Pancreas (tissue), 10 donors: ENCODE results near the gene ZNF45. TPM values are rescaled to one million over a fixed set of nuclear protein-coding genes. Genes with fewer than 3 reads are reported as not detected.
"Not testable (repeated sequence)": the region's sequence is repeated elsewhere in the genome, so short reads cannot be mapped to it uniquely, and the experiment has no call there.

ENCODE experiments used
- ATAC-seq, 4 donors: fragments of 200-7000 bp; cut with Tn5 transposase; one replicate each; pipeline versions ENCODE4 v1.8.0 to v1.9.1; 2020; ENCODE audit warnings: mild to moderate bottlenecking in 4 of 4, moderate library complexity in 4 of 4
- DNase-seq, 6 donors: peaks; one replicate each; pipeline ENCODE4 v3.0.0-alpha.2; 2020
- FAIRE-seq: peaks from 2 replicates; lab custom pipeline; 2012; peaks lifted over from hg19 to GRCh38; lab: Jason Lieb, UNC
- H3K27ac ChIP-seq, 4 donors: fragments of 200-600 bp; sonication (generic); 1 replicate in 3 of 4; 2 replicates in 1 of 4; pipeline versions ENCODE4 v1.5.0 to v1.8.0; 2020
- H3K27me3 ChIP-seq, 4 donors: fragments of 200-600 bp; one replicate each; pipeline ENCODE4 v1.8.0; 2021
- H3K36me3 ChIP-seq, 3 donors: fragments of 200-600 bp; sonication (generic) in 1 of 3; one replicate each; pipeline versions ENCODE4 v1.5.0 to v1.8.0; 2020 to 2021
- H3K4me1 ChIP-seq, 3 donors: fragments of 200-600 bp; one replicate each; pipeline ENCODE4 v1.8.0; 2021
- H3K4me3 ChIP-seq, 4 donors: fragments of 200-600 bp; sonication (generic) in 2 of 4; one replicate each; pipeline versions ENCODE4 v1.5.0 to v1.8.0; 2020 to 2021
- H3K9me3 ChIP-seq, 4 donors: fragments of 200-600 bp; one replicate each; pipeline ENCODE4 v1.8.0; 2021
- WGBS, 2 donors: extraction: QIAGEN DNeasy Blood & Tissue Kit; methylation state at CpG; one replicate each; pipeline ENCODE4 v1.1.7; 2013; 5-methylcytosine and 5-hydroxymethylcytosine counted together
- intact Hi-C, 3 donors: fragments of 100-400 bp; cut with DNase I; formaldehyde crosslinking; loops; one replicate each; pipeline versions ENCODE4 v1.11.1 to v1.14.2; 2022
- polyA plus RNA-seq, 2 donors: library from polyadenylated mRNA; stranded (reverse); fragments of 200-250 nt; gene quantifications; one replicate each; pipeline ENCODE4 v1.2.3, GENCODE V29; 2013
- total RNA-seq, 6 donors: library from RNA; stranded (reverse); fragmentation: NEBNext Ultra II Directional in 4 of 6; extraction: Animal tissue kit (Norgen Biotek cat#: 25700) in 4 of 6; gene quantifications; one replicate each; pipeline versions ENCODE4 v1.2.1 to v1.2.4, GENCODE V29; 2021 to 2023
- TF ChIP-seq, protein P1 (sequence below), 4 donors: fragments of 200-600 bp; sonication (generic) in 3 of 4; IDR thresholded peaks; one replicate each; pipeline versions ENCODE4 v1.5.0 to v1.8.0; 2021; ENCODE audit warnings: antibody characterized with exemption in 4 of 4
- donor health status: healthy with polysubstance abuse.
- donor health status: DM: no; HTN: no; CAD: no; lungs with moderate emphysema.
- donor health status: DM: no; HTN: no; CAD: no.
- donor health status: control.
- donor health status: control.
- donor health status: Bipolar disorder and iron deficiency.
- donor health status: DM: yes; HTN: yes; CAD: no.
- donor health status: DM: no; HTN: no; CAD: no.
- donor health status: DM: no; HTN: no; CAD: no.
- donor health status: DM: yes; HTN: yes; CAD: no.

ZNF45 gene
- total and polyA plus RNA-seq, 8 donors, result 2.3 to 8.7 (median 4.4) TPM

DNA sequence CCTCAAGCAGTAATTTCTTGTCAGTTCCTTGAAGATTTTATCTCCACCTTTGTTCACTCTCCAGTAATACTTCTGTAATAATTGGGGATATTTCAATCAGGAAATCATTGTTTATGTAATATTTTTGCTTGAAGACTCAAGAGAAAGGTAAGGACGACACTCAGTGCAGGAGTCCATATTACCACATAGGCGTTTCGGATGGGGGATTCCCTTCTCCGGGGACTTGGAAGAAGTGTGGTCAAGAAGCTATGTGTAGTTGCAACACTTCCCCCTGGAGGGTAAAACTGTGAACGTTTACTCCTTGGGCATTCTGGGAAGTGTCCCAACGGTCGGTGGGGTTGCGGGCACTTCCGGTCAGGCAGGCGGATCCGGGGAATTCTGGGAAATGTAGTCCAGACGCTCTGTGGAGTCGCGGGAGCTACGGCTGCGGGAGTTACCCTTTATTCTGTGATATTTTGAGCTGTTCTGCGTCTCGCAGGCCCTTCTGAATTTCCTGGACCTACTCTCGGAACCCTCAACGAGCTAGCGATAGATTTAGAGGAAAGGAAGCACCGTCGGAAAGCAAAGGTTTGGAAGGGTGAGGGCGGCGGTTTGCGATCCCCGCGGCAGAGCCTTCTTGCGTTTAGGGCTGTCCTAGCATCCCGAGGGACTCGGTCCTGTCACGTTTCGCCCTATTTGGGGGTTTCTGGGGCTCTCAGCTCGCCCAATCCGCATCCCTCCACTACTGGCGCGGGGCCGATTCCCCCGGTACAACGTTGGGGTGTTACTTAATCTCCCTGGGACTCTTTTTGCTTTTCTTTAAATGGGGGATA lies 16.0 kb upstream of the ZNF45 start, which contains the start of gene ZNF221:
TSS of gene ZNF221 (plus strand) at position 395 of the 812 bp plus-strand sequence. CDS start 11,499 bp downstream, outside the sequence.
- H3K27me3 ChIP-seq, result no peaks in the 10 kb centered on the region
- ATAC-seq (peak; percentile 99 to 100 (median 100)), DNase-seq (peak; percentile 84 to 93 (median 90)), FAIRE-seq (peak; percentile 73)
- no peaks in the 10 kb centered on the region for H3K4me1 ChIP-seq
- no peaks in the 10 kb centered on the region for H3K36me3 ChIP-seq
- H3K4me3 ChIP-seq, result peak within 1 kb of the TSS; percentile 51 to 82 (median 62)
- WGBS, 2 donors, result 0 to 1% methylated on average over 40 of the region's 40 CpGs
- intact Hi-C loops, result no loop called here
- H3K27ac ChIP-seq, result peak within 1 kb of the TSS in 2 of 4 donors; percentile 25 to 66
- TF ChIP-seq, protein P1, sequence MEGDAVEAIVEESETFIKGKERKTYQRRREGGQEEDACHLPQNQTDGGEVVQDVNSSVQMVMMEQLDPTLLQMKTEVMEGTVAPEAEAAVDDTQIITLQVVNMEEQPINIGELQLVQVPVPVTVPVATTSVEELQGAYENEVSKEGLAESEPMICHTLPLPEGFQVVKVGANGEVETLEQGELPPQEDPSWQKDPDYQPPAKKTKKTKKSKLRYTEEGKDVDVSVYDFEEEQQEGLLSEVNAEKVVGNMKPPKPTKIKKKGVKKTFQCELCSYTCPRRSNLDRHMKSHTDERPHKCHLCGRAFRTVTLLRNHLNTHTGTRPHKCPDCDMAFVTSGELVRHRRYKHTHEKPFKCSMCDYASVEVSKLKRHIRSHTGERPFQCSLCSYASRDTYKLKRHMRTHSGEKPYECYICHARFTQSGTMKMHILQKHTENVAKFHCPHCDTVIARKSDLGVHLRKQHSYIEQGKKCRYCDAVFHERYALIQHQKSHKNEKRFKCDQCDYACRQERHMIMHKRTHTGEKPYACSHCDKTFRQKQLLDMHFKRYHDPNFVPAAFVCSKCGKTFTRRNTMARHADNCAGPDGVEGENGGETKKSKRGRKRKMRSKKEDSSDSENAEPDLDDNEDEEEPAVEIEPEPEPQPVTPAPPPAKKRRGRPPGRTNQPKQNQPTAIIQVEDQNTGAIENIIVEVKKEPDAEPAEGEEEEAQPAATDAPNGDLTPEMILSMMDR (IDR thresholded peaks at IDR 0.05), result peak in 2 of 4 donors; percentile 17 to 27
- no peaks in the 10 kb centered on the region for H3K9me3 ChIP-seq

DNA sequence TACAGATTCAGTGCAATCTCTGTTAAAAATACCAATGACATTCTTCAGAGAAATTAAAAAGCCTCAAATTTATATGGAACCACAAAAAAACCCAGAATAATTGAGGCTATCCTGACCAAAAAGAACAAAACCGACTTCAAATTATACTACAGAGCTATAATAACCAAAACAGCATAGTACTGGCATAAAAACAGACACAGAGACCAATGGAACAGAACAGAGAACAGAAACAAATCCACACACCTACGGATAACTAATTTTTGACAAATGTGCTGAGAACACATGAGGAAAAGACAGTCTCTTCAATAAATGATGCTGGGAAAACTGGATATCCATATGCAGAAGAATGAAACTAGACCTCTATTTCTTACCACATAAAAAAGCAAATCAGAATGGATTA lies 14.7 kb upstream of the ZNF45 start:
- H3K9me3 ChIP-seq, FAIRE-seq, H3K4me1 ChIP-seq, DNase-seq, intact Hi-C loops, H3K27ac ChIP-seq, H3K36me3 ChIP-seq, H3K27me3 ChIP-seq, ATAC-seq, H3K4me3 ChIP-seq: not testable (repeated sequence)
- 67 to 84% methylated on average over 2 of the region's 2 CpGs for WGBS, 2 donors

DNA sequence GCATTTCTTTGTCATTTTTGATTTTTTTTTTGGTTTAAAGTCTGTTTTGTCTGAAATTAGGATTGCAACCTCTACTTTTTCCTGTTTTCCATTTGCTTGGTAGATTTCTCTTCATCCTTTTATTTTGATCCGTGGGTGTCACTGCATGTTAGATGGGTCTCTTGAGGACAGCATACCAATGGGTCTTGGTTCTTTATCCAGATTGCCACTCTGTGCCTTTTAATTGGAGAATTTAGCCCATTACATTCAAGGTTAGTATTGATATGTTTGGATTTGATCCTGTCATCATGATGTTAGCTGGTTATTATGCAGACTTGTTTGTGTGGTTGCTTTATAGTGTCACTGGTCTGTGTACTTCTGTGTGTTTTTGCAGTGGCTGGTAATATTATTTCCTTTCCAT lies 12.3 kb upstream of the ZNF45 start:
- H3K27ac ChIP-seq, ATAC-seq, H3K4me3 ChIP-seq, H3K4me1 ChIP-seq, H3K36me3 ChIP-seq, H3K9me3 ChIP-seq, intact Hi-C loops, H3K27me3 ChIP-seq, FAIRE-seq, DNase-seq: not testable (repeated sequence)
- 0% methylated on average over 1 of the region's 1 CpG for WGBS, 2 donors

DNA sequence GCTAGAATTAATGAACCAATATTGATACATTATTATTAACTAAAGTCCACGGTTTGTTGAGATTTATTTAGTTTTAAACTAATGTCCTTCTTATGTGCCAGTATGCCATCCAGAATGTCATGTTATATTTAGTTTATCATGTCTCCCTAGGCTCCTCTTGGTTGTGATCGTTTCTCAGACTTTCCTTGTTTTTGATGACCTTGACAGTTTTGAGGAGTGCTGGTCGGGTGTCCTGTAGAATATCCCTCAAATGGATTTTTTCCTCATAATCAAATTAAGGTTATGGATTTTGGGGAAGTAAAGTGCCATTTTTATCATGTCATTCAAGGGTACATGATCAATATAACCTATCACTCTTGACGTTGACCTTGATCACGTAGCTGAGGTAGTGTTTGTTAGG lies 6.1 kb upstream of the ZNF45 start:
- intact Hi-C loops, result no loop called here
- no peak for ATAC-seq
- no peak for FAIRE-seq
- TF ChIP-seq, protein P1 (IDR thresholded peaks at IDR 0.05), result no peak
- no peak for DNase-seq
- H3K27me3 ChIP-seq, result no peaks in the 10 kb centered on the region
- H3K36me3 ChIP-seq, result no peaks in the 10 kb centered on the region
- WGBS, 2 donors, result 31 to 33% methylated on average over 5 of the region's 5 CpGs
- H3K27ac ChIP-seq, result no peak overlapping the region
- H3K9me3 ChIP-seq, result no peaks in the 10 kb centered on the region
- H3K4me1 ChIP-seq, result no peaks in the 10 kb centered on the region
- H3K4me3 ChIP-seq, result no peak overlapping the region

DNA sequence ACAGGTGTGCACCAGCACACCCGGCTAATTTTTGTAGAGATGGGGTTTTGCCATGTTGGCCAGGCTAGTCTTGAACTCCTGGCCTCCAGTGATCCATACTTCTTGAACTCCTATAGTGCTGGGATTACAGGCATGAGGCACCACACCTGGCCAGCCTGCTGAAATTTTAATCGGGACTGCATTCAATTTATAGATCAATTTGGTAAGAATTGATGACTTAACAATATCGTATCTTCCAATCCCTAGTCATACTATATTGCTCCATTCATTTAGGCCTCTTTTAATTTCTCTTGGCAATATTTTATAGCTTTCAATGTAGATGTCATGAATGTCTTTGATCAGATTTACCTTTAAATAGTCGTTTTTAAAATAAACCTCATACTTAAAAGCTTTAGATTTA lies 5.6 kb upstream of the ZNF45 start:
- DNase-seq (no peak), ATAC-seq (no peak), FAIRE-seq (no peak)
- Histone ChIP-seq H3K36me3 (no peaks in the 10 kb centered on the region), H3K27me3 (no peaks in the 10 kb centered on the region), H3K27ac (no peak overlapping the region), H3K4me1 (peaks cover 0 to under 1% (median 0%) of the 10 kb centered on the region in 3 donors), H3K4me3 (no peak overlapping the region), H3K9me3 (no peaks in the 10 kb centered on the region)
- 60 to 65% methylated on average over 4 of the region's 4 CpGs for WGBS, 2 donors
- intact Hi-C loops, result no loop called here
- TF ChIP-seq, protein P1 (IDR thresholded peaks at IDR 0.05), result no peak
